ENCODE results near the gene MYT1. TPM values are rescaled to one million over a fixed set of nuclear protein-coding genes. Genes with fewer than 3 reads are reported as not detected.

Gene MYT1
- total and polyA plus RNA-seq, 2 of the 13 experiments (the other 11 are each of a cell fraction or from before 2014, with no cell fraction given) = 0.58 to 2.5 TPM

GRCh38 chr20:64156136-64156885, 7.9 kb upstream of the MYT1 start (continued):
- TF ChIP-seq ZNF574 (CRISPR knock-in tag; IDR thresholded peaks at IDR 0.05) (0 out of 2 replicates have a peak, but pooled peaks have one; percentile 14), EP300 (IDR thresholded peaks at IDR 0.05; ENCODE audit: low read depth in 2 of 2, low read length in 2 of 2) (no peak), EP300 (CRISPR knock-in tag; IDR thresholded peaks at IDR 0.05; ENCODE audit: borderline replicate concordance) (no peak), ETV5 (CRISPR knock-in tag; IDR thresholded peaks at IDR 0.05; ENCODE audit: borderline replicate concordance) (no peak), PRDM4 (CRISPR knock-in tag; IDR thresholded peaks at IDR 0.05; ENCODE audit: borderline replicate concordance) (no peak), BRD4 (CRISPR knock-in tag; IDR thresholded peaks at IDR 0.05) (no peak), ZFP1 (CRISPR knock-in tag; IDR thresholded peaks at IDR 0.05) (no peak), ATRX (CRISPR knock-in tag; IDR thresholded peaks at IDR 0.05; ENCODE audit: borderline replicate concordance) (no peak), TFDP1 (CRISPR knock-in tag; IDR thresholded peaks at IDR 0.05; ENCODE audit: borderline replicate concordance) (peak; percentile 87; the same call in 1 of the 2 replicates), ZNF687 (CRISPR knock-in tag; IDR thresholded peaks at IDR 0.05) (0 out of 2 replicates have a peak, but pooled peaks have one; percentile 11), ZNF224 (CRISPR knock-in tag; IDR thresholded peaks at IDR 0.05) (no peak), ZZZ3 (CRISPR knock-in tag; IDR thresholded peaks at IDR 0.05; ENCODE audit: borderline replicate concordance) (no peak), MATR3 (CRISPR knock-in tag; IDR thresholded peaks at IDR 0.05) (no peak), ZNF530 (CRISPR knock-in tag; IDR thresholded peaks at IDR 0.05; ENCODE audit: low read depth) (no peak), ZFP91 (CRISPR knock-in tag; IDR thresholded peaks at IDR 0.05; ENCODE audit: borderline replicate concordance) (peak; percentile 34; the same call in 1 of the 2 replicates)

Measured in HepG2 (cell line).